IPS DF 19.7 (cell line): ENCODE data around the gene ADAMTSL3.

ENCODE experiments used
- DNase-seq: peaks from one replicate; pipeline ENCODE4 v3.0.0-alpha.2; 2013; ENCODE audit warnings: low read depth, low spot score

Gene ADAMTSL3

DNA sequence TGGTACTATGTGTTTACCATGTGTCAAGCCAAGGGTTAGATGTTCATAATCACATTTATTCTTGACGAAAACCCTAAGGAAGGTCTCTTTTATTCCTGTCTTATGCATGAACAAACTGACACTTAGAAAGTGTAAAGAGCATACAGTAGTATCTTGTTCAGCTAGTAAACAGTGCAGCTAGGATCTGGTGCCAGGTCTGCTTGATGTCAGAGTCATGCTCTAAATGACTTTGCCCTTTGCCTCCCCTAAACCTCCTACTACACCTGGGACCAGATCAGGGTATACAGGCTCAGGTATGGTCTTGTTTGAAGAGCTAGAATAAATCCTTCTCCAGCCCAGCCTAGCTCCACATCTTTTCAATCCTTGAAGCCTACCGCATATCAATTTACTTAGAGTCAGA, 232.4 kb downstream of the ADAMTSL3 start:
- no peak for DNase-seq

DNA sequence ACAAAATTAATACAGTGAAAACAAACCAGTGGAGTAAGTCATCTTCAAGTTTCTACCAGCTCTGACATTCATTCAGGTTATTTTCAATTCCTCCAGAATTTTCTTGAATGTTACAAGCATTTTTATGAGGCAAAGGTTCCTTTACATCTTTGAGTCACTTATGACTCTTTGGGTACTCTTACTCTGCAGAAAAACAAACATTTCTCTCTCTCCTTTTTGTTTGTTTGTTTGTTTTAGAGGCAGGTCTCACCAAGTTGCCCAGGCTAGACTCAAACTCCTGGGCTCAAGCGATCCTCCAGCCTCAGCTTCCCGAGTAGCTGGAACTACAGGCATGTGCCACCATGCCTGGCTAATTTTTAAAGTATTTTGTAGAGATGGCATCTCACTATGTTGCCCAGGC, 233.5 kb downstream of the ADAMTSL3 start:
- no peak for DNase-seq

DNA sequence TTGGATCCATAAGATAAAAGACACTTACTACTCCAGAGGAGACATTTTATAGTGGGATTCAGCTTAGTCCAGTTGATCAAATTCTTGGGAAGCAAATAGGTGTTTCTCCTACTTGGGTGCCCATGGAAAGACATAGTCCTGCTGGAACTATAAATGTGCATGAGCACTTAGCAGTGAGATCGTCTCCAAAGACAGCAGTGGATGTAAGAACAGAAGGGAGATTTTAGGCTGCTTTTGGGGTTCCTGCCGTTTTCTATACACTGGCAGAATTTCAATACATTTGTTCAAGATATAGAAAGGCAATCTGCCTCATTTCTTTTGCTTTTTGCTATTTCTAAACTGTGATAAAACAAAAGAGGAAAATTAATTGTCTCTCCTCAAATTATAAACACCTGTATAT, 234.0 kb downstream of the ADAMTSL3 start:
- no peak for DNase-seq

DNA sequence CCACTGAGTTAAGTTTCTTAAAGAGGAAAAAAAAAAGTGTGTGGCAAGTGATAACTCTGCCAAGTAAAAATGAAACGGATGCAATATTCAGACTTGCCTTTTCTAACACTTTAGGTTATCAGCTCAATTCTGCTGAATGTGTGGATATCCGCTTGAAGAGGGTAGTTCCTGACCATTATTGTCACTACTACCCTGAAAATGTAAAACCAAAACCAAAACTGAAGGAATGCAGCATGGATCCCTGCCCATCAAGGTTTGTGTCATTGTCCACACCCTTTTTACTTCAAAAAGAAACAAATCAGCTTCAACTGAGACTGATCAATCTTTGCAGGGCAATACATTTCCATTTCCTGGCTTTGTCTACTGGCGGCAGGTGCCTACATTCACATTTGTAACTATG, 236.1 kb downstream of the ADAMTSL3 start:
- DNase-seq, result no peak

DNA sequence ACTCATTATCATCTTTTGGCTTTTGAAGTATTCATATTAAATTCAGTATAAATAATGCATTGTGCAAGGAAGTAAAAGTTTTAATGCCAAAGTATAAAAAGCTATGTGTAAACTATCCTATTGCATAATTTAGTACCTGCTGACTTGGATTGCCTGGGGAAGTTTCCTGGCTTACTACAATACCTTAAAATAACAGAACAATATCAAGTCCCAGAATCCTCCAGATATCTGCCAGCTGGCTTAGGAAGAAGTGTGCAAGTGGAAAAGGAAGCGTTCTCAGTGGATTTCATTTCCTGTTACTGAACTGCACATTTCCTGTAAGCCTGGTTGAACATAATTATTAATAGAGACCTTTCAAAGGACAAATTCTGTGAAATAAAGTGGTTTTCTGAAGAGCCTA, 236.7 kb downstream of the ADAMTSL3 start:
- no peak for DNase-seq

DNA sequence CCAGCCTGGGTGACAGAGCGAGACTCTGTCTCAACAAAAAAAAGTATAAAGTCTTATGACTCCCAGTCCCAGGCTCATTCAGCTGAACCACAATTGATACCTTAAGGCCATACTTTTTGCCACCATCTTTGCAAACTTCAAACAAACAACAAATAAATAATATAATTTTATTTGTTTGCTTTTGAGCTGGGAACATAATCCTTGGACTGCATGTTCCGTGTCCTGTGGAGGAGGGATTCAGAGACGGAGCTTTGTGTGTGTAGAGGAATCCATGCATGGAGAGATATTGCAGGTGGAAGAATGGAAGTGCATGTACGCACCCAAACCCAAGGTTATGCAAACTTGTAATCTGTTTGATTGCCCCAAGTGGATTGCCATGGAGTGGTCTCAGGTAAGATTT, 238.6 kb downstream of the ADAMTSL3 start:
- no peak for DNase-seq

GRCh38 chr15:83893308-83893707, 239.4 kb downstream of the ADAMTSL3 start:
- DNase-seq, result no peak

DNA sequence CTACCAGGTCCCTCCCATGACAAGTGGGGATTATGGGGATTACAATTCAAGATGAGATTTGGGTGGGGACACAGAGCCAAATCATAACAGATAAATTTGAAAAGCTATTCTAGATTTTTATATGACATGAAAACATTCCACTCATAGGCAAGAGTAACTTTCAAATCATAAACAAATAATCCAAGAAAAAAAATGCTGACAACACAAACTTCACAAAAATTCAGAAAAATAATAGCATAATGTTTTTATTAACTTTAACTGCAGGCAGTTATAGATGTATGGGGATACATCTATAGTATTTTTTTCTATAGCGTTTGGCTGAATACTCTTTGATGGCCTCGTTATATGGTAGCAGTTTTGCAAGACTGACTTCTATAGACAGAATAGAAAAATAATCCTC, 243.1 kb downstream of the ADAMTSL3 start:
- no peak for DNase-seq

GRCh38 chr15:83898361-83898760, 244.4 kb downstream of the ADAMTSL3 start:
- DNase-seq, result no peak

DNA sequence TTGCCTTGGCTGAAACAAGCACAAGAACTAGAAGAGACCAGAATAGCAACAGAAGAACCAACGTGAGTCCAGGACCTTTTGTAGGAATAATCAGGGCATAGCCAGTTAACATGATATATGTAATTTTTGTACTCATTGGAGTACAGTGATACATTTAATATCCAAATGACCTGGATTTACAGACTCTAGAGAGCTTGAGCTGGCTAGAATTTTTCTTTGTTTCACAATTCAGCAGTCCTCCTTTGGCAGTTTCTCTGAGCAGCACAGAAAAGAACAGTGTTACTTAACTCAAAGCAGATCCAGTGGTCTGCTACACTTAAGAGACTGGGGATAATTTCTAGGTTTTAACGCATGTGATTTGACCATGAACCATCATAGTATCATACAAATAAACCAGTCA, 245.7 kb downstream of the ADAMTSL3 start:
- no peak for DNase-seq

GRCh38 chr15:83904107-83905040, 250.5 kb downstream of the ADAMTSL3 start:
- no peak for DNase-seq

DNA sequence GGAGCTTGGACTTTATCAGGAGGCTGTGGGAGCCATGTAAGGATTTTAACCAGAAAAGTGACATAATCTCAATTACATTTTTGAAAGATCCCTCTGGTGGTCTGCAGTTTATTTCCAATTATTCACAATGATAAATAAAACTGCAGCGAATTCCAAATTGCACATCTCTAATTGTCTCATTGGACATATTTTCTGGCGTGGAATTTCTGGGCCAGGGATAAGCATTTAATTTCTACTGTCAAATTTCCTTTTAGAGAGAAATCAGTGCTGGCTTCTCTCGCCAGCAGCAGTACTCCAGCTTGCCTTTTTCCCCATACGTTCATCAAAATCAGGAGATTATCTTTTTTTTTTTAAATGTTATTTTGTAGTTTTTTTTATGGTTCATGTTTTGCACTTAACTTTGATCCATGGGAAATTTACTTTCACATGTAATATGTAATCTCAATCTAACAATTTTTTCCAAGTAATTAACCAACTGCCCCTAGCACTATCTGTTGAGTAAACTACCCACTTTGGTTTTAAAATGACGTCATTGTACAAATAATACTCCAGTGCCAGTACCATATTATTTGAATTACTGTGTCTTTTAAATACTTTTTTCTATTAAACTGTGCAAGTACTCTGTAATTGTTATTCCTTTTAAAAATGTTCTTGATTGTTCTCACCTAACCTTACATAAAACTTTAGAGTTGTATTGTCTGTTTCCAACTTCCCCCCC, 251.8 kb downstream of the ADAMTSL3 start:
- no peak for DNase-seq

DNA sequence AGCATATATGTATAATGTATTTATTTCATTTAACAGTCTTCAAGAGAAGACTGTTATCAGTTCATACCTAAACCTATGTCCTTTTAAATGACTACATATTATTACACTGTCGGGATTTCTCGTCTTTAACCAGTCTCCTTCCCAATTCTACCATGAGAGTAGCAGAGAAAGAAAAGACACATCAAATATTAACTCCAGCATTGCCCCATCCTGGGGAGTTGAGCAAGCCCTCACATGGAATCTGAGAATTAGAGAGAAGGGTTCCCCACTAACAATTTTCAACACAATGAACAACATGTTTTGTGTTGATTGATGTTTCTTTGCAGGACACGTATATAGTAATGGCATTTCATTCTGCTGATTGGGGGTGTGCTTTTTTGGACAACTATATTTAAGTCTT, 257.4 kb downstream of the ADAMTSL3 start:
- no peak for DNase-seq

DNA sequence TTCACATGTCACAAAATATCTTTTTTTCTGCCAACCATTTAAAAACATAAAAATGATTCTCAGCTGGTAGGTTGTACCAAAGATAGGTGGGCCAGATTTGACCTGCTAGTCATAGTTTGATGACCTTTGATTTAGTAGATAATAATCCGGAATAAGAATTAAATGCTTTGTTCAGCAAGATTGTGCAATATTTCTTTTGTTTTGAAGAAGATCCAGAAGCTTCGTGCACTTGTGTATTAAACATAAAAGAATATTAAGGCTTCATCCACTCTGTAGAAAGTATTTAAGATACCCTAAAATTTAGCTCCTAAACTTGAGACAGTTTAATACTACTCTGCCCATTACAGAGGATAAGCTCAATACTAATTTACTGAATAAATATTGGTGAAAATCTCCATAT, 258.4 kb downstream of the ADAMTSL3 start:
- DNase-seq, result no peak

DNA sequence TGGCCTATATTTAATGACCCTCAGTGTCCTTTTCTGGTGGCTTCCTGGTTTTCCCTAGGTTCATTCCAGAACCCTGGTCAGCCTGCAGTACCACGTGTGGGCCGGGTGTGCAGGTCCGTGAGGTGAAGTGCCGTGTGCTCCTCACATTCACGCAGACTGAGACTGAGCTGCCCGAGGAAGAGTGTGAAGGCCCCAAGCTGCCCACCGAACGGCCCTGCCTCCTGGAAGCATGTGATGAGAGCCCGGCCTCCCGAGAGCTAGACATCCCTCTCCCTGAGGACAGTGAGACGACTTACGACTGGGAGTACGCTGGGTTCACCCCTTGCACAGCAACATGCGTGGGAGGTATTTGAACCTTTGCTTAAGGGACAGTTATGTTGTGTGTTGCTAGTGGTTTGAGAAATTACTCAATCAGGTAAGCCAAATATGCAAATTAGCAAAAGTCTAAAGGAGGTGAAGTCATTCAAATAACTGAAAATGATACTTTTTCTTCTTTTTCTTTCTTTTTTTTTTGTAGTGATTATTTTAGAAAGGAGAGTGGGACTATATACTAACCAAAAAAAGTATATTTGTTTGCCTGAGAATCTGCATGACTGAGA, 259.2 kb downstream of the ADAMTSL3 start:
- DNase-seq, result no peak

- no peak for DNase-seq
Observed at GRCh38 chr15:83914906-83915305, 261.0 kb downstream of the ADAMTSL3 start.

DNA sequence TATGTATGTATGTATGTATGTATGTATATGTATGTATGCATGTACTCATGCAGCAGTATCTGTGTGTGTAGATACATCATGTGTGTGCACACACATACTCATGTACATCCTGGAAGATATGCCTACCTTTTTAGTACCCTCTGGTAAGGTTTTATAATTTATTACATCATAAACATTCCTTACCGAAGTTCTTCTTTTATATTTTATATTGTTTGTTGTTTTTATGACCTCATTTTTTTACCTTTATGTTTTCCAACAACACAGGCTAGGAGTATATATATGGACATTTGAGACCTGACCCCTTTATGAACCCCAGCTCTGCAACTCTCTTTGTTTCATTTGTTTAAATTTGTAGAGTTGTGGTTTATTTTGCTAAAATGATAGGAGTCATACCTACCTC, 263.5 kb downstream of the ADAMTSL3 start:
- DNase-seq, result no peak

GRCh38 chr15:83918011-83918410, 264.1 kb downstream of the ADAMTSL3 start:
- no peak for DNase-seq

GRCh38 chr15:83919319-83919830, 265.5 kb downstream of the ADAMTSL3 start:
- DNase-seq, result no peak

DNA sequence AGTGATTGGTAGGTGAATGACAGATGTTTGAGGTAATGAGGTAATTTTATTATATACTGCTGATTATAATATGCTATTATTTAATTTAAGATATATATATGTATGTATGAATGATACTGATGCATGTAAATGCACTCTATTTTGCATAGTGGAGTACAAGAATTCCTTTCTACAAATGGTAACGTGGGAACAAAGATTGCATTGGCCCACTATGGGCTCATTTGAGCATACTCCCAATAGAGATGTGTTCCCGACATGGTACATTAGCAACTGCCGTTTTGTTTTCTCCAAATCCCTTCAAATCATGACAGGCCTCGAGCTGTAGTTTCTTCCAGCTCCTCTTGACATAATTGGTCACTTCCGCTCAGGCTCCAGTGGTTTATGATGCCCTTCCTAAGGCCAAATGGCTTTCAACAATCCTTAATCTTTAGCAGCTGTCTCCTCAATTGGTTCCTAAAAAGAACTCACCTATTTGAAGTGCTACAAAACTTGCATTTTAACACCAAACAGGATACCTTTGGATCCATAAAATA, 266.1 kb downstream of the ADAMTSL3 start:
- DNase-seq, result no peak

DNA sequence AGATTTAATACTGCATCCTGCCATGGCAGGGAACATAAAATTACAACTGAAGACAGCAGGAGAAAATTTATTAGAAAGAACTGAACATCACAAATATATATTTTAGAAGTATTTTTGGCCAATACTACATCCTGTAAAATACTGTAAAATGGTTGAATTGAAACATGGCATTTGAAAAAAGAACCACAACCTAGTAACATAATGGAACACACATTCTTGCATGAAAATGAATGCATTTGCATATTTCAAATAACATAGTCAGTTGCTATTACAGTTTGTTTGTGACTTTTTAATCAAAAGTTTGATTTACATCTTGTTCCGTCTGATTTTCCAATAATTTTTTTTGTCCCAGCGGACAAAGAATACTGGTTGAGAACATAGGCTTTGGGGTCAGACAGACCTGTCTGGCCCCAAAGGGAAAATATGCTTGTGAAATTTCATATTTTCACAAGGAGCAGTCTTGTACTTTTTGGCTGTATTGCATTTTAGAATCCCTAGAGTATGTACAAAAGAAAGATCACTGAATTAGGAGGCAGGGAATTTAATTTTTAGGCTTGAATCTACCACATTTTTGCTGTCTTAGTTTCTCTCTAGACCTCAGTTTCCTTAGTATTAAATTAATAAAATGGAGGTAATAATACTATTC, 268.8 kb downstream of the ADAMTSL3 start:
- no peak for DNase-seq

DNA sequence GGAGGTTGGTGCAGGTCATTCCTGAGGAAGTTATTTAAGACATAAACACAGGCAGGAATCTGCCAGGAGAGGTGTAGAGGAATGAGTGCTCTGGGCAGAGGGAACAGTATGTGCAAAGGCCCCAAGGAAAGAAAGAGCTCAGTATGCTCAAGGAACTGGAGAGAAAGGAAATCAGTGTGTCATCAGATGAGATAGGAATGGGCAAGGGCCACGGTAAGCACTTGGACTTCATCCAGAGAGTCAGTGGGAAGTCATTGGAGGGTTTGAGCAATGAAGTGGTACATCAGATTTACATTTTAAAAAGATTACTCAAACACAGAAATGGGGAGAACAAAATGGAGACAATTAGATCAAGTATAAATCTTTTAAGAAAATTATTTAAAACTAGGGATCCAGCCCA, 272.2 kb downstream of the ADAMTSL3 start:
- no peak for DNase-seq
